Smooth muscle cell (in vitro differentiated cells): ENCODE data around the gene TENT5C. TPM values are rescaled to one million over a fixed set of nuclear protein-coding genes. Genes with fewer than 3 reads are reported as not detected.

Experiments
- DNase-seq: peaks from one replicate; lab custom pipeline; 2025; ENCODE audit not compliant: unreplicated experiment; lab: John Stamatoyannopoulos, UW
- H2AFZ ChIP-seq: fragments of 200-600 bp; sonication (generic); 2 replicates; pipeline ENCODE4 v1.6.0; 2016; ENCODE audit warnings: antibody characterized with exemption, low read depth, mild to moderate bottlenecking
- H3F3A ChIP-seq: fragments of 200-600 bp; sonication (generic); 2 replicates; pipeline ENCODE4 v1.6.0; 2017; ENCODE audit warnings: antibody characterized with exemption, low read depth
- H3K27ac ChIP-seq: fragments of 200-600 bp; sonication (generic); 2 replicates; pipeline ENCODE4 v1.5.1; 2016; ENCODE audit warnings: low read depth, mild to moderate bottlenecking
- H3K27me3 ChIP-seq: fragments of 200-600 bp; sonication (generic); 2 replicates; pipeline ENCODE4 v1.6.1; 2016; ENCODE audit warnings: low read depth, mild to moderate bottlenecking
- H3K36me3 ChIP-seq: fragments of 200-600 bp; sonication (generic); 2 replicates; pipeline ENCODE4 v1.5.1; 2016; ENCODE audit warnings: low read depth
- H3K4me1 ChIP-seq: fragments of 200-600 bp; sonication (generic); 2 replicates; pipeline ENCODE4 v1.5.1; 2016; ENCODE audit warnings: low read depth
- H3K4me2 ChIP-seq: fragments of 200-600 bp; sonication (generic); 2 replicates; pipeline ENCODE4 v1.6.0; 2016; ENCODE audit warnings: mild to moderate bottlenecking
- H3K4me3 ChIP-seq: fragments of 200-600 bp; sonication (generic); 2 replicates; pipeline ENCODE4 v1.5.1; 2016; ENCODE audit warnings: mild to moderate bottlenecking
- H3K79me2 ChIP-seq: fragments of 200-600 bp; sonication (generic); 2 replicates; pipeline ENCODE4 v1.6.0; 2016; ENCODE audit warnings: low read depth, mild to moderate bottlenecking
- H3K9ac ChIP-seq: fragments of 200-600 bp; sonication (generic); 2 replicates; pipeline ENCODE4 v1.6.0; 2016; ENCODE audit warnings: low read depth
- H3K9me3 ChIP-seq: fragments of 200-600 bp; sonication (generic); replicated peaks from 2 replicates; pipeline ENCODE4 v1.5.1; 2016; ENCODE audit warnings: low read depth
- H4K20me1 ChIP-seq: fragments of 200-600 bp; sonication (generic); 2 replicates; pipeline ENCODE4 v1.6.0; 2016; ENCODE audit warnings: low read depth
- CTCF ChIP-seq: fragments of 200-600 bp; sonication (generic); IDR thresholded peaks from 2 replicates; pipeline ENCODE4 v1.5.1; 2017; ENCODE audit warnings: borderline replicate concordance, mild to moderate bottlenecking, antibody characterized with exemption; ENCODE audit not compliant: insufficient read depth, poor library complexity, severe bottlenecking
- WGBS: methylation state at CpG from one replicate; pipeline ENCODE4 v1.1.7; 2016; ENCODE audit warnings: low lambda C conversion rate; 5-methylcytosine and 5-hydroxymethylcytosine counted together
- polyA plus RNA-seq: library from polyadenylated mRNA; unstranded; fragments of >200 nt; fragmentation: Nextera tagmentation; extraction: Ambion mirVana; gene quantifications from 2 replicates; pipeline ENCODE4 v1.2.1, GENCODE V29; 2016
- total RNA-seq: library from RNA; depleted of rRNA; stranded (reverse); fragments of >200 nt; gene quantifications from 2 replicates; pipeline ENCODE4 v1.2.3, GENCODE V29; 2014

The TENT5C gene
- total and polyA plus RNA-seq, 2 experiments from 2014 or later, result 5.3 to 5.7 TPM

- H3K4me1 ChIP-seq, result peaks cover 5% of the 10 kb centered on the region
- H3F3A ChIP-seq, result no peaks in the 10 kb centered on the region
- no peaks in the 10 kb centered on the region for H3K9me3 ChIP-seq
- H3K27ac ChIP-seq, result no peak overlapping the region
- no peak for TF ChIP-seq CTCF
- H3K4me2 ChIP-seq, result no peak overlapping the region
- no peaks in the 10 kb centered on the region for H4K20me1 ChIP-seq
- no peaks in the 10 kb centered on the region for H3K79me2 ChIP-seq
- no peak overlapping the region for H2AFZ ChIP-seq
- H3K9ac ChIP-seq, result no peak overlapping the region
- no peaks in the 10 kb centered on the region for H3K27me3 ChIP-seq
- WGBS, result 97% methylated on average over 12 of the region's 12 CpGs
- DNase-seq, result no peak
- H3K36me3 ChIP-seq, result no peaks in the 10 kb centered on the region
- no peak overlapping the region for H3K4me3 ChIP-seq
These were observed 41.1 kb downstream of the TENT5C start for GRCh38 chr1:117646956-117647355.

GRCh38 chr1:117648015-117648414 lies 42.2 kb downstream of the TENT5C start:
- no peak overlapping the region for H3K4me3 ChIP-seq
- no peaks in the 10 kb centered on the region for H3F3A ChIP-seq
- H3K27ac ChIP-seq, result no peak overlapping the region
- no peaks in the 10 kb centered on the region for H3K9me3 ChIP-seq
- H2AFZ ChIP-seq, result no peak overlapping the region
- no peak for DNase-seq
- TF ChIP-seq CTCF, result no peak
- no peak overlapping the region for H3K4me2 ChIP-seq
- H3K36me3 ChIP-seq, result no peaks in the 10 kb centered on the region
- 98% methylated on average over 2 of the region's 2 CpGs for WGBS
- H3K79me2 ChIP-seq, result no peaks in the 10 kb centered on the region
- H3K27me3 ChIP-seq, result no peaks in the 10 kb centered on the region
- no peak overlapping the region for H3K9ac ChIP-seq
- H3K4me1 ChIP-seq, result peaks cover 5% of the 10 kb centered on the region
- no peaks in the 10 kb centered on the region for H4K20me1 ChIP-seq

GRCh38 chr1:117650840-117651568 lies 45.2 kb downstream of the TENT5C start:
- Histone ChIP-seq H3K4me2 (no peak overlapping the region), H3K79me2 (no peaks in the 10 kb centered on the region), H4K20me1 (no peaks in the 10 kb centered on the region), H2AFZ (no peak overlapping the region), H3K27me3 (no peaks in the 10 kb centered on the region), H3K9me3 (no peaks in the 10 kb centered on the region), H3K9ac (no peak overlapping the region), H3F3A (no peaks in the 10 kb centered on the region), H3K4me3 (no peak overlapping the region), H3K27ac (no peak overlapping the region), H3K4me1 (no peaks in the 10 kb centered on the region), H3K36me3 (no peaks in the 10 kb centered on the region)
- DNase-seq, result no peak
- no peak for TF ChIP-seq CTCF
- 88% methylated on average over 6 of the region's 6 CpGs for WGBS

- no peak overlapping the region for H3K9ac ChIP-seq
- H3K27me3 ChIP-seq, result no peaks in the 10 kb centered on the region
- H4K20me1 ChIP-seq, result no peaks in the 10 kb centered on the region
- H3K4me1 ChIP-seq, result no peaks in the 10 kb centered on the region
- no peaks in the 10 kb centered on the region for H3K9me3 ChIP-seq
- H3K79me2 ChIP-seq, result no peaks in the 10 kb centered on the region
- H3K36me3 ChIP-seq, result no peaks in the 10 kb centered on the region
- H3K4me2 ChIP-seq, result no peak overlapping the region
- H3F3A ChIP-seq, result peaks cover 3% of the 10 kb centered on the region
- no peak overlapping the region for H3K27ac ChIP-seq
- no peak for DNase-seq
- no peak for TF ChIP-seq CTCF
- H3K4me3 ChIP-seq, result no peak overlapping the region
- no peak overlapping the region for H2AFZ ChIP-seq
- 94% methylated on average over 4 of the region's 4 CpGs for WGBS
These were observed 45.8 kb downstream of the TENT5C start for GRCh38 chr1:117651616-117652015.
